H1 (cell line): ENCODE data around the gene LIMK2. TPM values are rescaled to one million over a fixed set of nuclear protein-coding genes. Genes with fewer than 3 reads are reported as not detected.

Experiments used
- EZH2 ChIP-seq: fragments of 200-600 bp; sonication (generic); IDR thresholded peaks from 2 replicates; pipeline ENCODE4 v1.7.1; 2012; ENCODE audit warnings: low read depth, mild to moderate bottlenecking, moderate library complexity, low read length, inconsistent platforms; ENCODE audit not compliant: severe bottlenecking
- SIN3A ChIP-seq, 2 experiments: IDR thresholded peaks in 1 of 2; conservative IDR thresholded peaks in 1 of 2; 2 replicates each; pipeline ENCODE4 v1.6.1; 2011 to 2012; ENCODE audit warnings: low read length in 2 of 2, improper control_type of control experiment in 1 of 2, low read depth in 1 of 2, mild to moderate bottlenecking in 1 of 2
- TCF12 ChIP-seq: IDR thresholded peaks from 2 replicates; pipeline ENCODE4 v1.6.1; 2011; ENCODE audit warnings: low read depth, mild to moderate bottlenecking, low read length
- polyA plus RNA-seq, 7 experiments: library from polyadenylated mRNA; depleted of rRNA in 3 of 7; stranded (reverse) in 5 of 7; unstranded in 2 of 7; fragments of >200 nt in 5 of 7; fragments of 200-250 nt in 2 of 7; gene quantifications; 1 replicate in 5 of 7; 2 replicates in 1 of 7; 4 replicates in 1 of 7; pipeline versions ENCODE4 v1.2.1 to v1.2.3, GENCODE V29; 2011 to 2013; ENCODE audit warnings: missing spikeins in 2 of 7, mixed read lengths in 2 of 7
- total RNA-seq: library from RNA; stranded (reverse); fragmentation: NEBNext Ultra II Directional; extraction: Animal tissue kit (Norgen Biotek cat#: 25700); gene quantifications from 2 replicates; pipeline ENCODE4 v1.2.1, GENCODE V29; 2021
- TF ChIP-seq, protein P1 (sequence below), 3 experiments: IDR thresholded peaks; 1 replicate in 2 of 3; 2 replicates in 1 of 3; pipeline versions ENCODE4 v1.5.1 to v1.6.1; 2011; ENCODE audit warnings: low read length in 3 of 3, mild to moderate bottlenecking in 3 of 3, inconsistent platforms in 2 of 3, low read depth in 1 of 3, moderate library complexity in 1 of 3; ENCODE audit not compliant: insufficient read depth in 1 of 3; ENCODE audit errors: control extremely low read depth in 1 of 3

The LIMK2 gene
- total and polyA plus RNA-seq, 2 of the 8 experiments (the other 6 are each of a cell fraction or from before 2014, with no cell fraction given), result 13.2 to 37.6 TPM

GRCh38 chr22:31272522-31273446 lies 60.7 kb downstream of the LIMK2 start (continued):
- TF ChIP-seq, protein P1, sequence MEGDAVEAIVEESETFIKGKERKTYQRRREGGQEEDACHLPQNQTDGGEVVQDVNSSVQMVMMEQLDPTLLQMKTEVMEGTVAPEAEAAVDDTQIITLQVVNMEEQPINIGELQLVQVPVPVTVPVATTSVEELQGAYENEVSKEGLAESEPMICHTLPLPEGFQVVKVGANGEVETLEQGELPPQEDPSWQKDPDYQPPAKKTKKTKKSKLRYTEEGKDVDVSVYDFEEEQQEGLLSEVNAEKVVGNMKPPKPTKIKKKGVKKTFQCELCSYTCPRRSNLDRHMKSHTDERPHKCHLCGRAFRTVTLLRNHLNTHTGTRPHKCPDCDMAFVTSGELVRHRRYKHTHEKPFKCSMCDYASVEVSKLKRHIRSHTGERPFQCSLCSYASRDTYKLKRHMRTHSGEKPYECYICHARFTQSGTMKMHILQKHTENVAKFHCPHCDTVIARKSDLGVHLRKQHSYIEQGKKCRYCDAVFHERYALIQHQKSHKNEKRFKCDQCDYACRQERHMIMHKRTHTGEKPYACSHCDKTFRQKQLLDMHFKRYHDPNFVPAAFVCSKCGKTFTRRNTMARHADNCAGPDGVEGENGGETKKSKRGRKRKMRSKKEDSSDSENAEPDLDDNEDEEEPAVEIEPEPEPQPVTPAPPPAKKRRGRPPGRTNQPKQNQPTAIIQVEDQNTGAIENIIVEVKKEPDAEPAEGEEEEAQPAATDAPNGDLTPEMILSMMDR (IDR thresholded peaks at IDR 0.05; ENCODE audit: control extremely low read depth in 1 of 3, insufficient read depth in 1 of 3, low read depth in 1 of 3, low read length in 3 of 3), result peak in 2 of 3 experiments; percentile 85 to 88; a peak in 3 of 4 replicates
- no peak for TF ChIP-seq TCF12
- TF ChIP-seq SIN3A (conservative IDR thresholded peaks at IDR 0.05 in 1 of 2, IDR thresholded peaks at IDR 0.05 in 1 of 2; ENCODE audit: low read depth in 1 of 2, low read length in 2 of 2), result no peak
- no peak for TF ChIP-seq EZH2
